Retina (tissue), 1 donor: Measurements from ENCODE around the gene SOAT1.
"Not testable (repeated sequence)": the region's sequence is repeated elsewhere in the genome, so short reads cannot be mapped to it uniquely, and the experiment has no call there.

Experiments
- DNase-seq: peaks from one replicate; pipeline ENCODE4 v3.0.0-alpha.2; 2016

Gene SOAT1

DNA sequence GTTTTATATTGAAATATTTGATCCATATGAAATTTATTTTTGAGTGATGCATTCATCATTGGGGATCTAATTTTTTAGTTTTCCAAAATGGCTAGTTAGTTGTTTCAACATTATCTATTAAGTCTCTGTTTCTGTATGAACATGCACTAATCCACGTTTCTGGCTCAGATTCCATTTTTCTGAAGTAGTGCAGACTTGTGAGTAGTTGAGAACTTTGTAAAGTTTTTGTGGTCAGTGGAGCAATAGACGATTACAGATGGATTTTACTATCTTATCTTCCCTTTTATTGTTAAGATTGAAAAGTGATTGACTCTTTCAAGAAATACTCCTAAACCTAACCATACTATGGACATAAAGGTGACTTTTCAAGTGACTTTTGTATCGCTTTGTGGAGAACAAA is 16.7 kb downstream of the SOAT1 start:
- no peak for DNase-seq

DNA sequence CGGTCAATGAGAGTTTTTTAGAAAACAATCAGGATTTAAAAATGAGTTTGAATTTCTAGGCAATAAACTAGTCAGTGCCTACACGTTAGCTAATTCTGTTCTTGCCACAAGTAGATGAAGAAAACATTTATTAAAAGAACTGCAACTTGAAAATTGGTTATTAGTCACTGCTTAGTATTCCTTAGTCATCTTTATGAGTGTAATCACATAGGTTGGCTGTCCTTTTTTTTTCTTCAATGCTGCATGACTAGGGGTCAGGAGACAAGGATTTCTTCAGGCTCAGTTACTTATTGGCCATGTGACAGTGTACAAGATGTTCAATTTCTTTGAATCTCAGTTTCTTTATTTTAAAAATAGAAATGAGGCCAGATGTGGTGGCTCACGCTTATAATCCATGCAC is 17.1 kb downstream of the SOAT1 start:
- DNase-seq, result no peak

DNA sequence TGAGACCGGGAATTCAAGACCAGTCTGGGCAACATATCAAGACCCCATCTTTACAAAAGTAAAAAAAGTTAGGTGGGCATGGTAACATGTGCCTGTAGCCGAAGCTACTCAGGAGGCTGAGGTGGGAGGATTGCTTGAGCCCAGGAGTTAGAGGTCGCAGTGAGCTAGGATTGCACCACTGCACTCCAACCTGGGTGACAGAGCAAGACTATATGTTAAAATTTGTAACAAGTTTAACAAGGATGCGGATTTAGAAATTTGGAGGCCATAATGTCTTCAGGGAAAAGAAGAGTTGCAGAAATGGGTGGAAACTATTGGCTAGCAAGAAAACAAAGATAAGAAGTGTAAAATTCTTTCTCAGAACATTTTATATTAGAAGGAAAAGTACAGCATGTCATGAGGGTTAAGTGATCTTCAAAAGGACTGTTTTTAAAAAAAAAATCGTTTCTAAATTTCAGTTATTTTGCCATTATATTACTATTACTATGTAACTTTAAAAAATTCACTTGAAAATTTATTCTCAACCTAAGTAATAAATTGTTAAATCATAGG is 17.6 kb downstream of the SOAT1 start:
- DNase-seq, result no peak

DNA sequence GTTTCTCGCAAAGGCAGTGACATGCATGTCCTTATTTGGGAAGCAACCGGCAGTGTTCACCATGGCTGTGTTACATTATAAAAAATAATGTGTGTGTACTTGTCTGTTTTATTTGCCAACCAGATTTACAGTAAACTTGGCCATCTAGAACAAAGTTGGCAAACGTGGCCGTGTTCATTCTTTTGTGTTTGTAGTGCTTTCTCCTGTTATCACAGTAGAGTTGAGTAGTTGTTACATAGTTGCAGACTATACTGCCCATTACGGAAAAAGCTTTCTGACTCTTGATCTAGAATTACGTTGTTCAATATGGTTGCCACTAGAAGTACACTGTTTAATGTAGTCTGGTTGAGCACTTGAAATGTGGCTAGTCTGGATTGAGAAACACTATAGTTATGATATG is 19.4 kb downstream of the SOAT1 start:
- no peak for DNase-seq

GRCh38 chr1:179314928-179315327 is 21.3 kb downstream of the SOAT1 start:
- DNase-seq, result no peak

DNA sequence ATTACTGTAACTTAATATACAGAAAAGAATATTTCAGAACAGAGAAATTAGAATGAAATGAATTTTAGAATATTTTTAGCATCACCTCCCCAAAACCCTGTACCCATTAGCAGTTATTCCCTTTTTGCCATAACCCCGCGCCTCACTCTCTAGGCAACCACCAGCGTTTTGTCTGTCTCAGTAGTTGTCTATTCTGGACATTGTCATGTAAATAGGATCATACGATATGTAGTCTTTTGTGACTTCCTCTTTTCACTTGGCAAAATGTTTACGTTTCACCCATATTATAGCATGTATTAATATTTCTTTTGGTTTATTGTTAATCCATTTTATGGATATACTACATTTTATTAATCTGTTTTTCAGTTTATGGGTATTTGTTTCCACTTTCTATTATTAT is 24.9 kb downstream of the SOAT1 start:
- DNase-seq, result no peak

- no peak for DNase-seq
These were observed 28.1 kb downstream of the SOAT1 start for GRCh38 chr1:179321533-179322216.

DNA sequence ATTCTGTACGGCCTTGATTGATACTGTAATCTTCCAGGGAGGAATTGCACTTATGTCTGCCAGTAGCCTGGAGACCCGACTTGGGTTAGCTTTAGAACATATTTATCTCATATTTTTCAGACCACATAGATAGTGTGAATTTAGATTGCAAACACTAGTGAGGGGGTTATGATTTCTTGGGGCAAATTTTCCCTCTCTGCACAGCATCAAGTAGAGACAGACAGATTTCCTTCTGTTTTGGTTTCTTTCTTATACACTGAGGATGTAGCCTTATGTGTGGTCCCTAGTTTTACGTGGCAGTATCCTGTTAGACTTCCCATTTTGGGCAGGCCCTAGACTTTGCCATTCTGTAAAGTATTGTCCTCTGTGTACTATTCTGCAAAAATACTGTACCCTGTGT is 29.0 kb downstream of the SOAT1 start:
- DNase-seq, result no peak

DNA sequence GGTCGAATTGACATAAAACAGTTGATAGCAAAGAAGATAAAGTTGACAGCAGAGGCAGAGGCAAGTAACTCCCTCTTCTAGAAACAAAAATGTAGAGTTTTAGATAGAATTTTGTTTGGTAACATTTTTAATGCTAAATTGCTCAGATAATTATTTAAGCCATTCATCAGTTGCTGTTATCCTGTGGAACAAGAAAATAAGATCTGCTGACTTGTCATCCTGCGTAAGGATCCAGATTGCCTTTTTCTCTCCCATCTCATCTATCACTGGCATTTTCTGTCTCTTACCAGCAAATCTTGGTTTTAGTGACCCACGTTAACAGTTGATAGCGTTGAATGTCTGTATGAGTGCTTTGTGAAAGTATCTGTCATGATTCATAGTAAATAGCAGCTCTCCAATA is 29.8 kb downstream of the SOAT1 start:
- no peak for DNase-seq

GRCh38 chr1:179325836-179326235 is 32.2 kb downstream of the SOAT1 start:
- DNase-seq, result no peak

DNA sequence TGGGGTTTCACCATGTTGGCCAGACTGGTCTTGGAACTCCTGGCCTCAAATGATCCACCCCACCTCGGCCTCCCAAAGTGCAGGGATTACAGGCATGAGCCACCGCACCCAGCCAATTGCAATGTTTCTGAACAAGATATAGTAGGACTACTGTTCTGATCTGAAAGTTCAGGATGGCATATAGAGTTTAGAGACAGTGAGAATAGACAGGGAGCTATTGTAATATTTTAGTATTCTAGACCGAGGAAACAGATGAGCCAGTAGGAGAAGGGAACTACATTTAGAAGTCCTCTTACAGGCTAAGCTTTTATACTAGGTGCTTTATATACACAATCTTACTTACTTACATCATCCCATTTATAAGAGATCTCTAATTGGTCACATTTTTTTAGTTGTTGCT is 33.1 kb downstream of the SOAT1 start:
- no peak for DNase-seq

GRCh38 chr1:179327196-179327595 is 33.6 kb downstream of the SOAT1 start:
- DNase-seq, result no peak

GRCh38 chr1:179327679-179328078 is 34.1 kb downstream of the SOAT1 start:
- no peak for DNase-seq

DNA sequence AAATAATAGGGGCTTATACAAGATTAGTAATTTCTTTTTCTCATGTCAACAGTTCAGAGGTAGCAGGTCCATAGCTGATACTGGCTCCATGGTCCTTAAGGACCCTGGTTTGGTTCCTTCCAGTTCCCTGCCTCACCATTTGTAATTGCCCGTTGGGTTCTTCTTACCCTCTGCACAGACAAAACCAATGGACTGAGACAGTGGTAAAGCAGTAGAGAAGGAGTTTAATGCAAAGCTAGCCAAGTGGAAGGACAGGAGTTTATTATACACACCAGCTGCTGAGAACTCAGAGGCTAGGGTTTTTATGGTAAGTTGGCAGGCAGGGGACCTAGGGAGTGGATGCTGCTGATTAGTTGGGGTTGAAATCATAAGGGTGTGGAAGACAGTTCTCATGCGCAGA is 36.3 kb downstream of the SOAT1 start:
- DNase-seq, result no peak

GRCh38 chr1:179334440-179334839 is 40.8 kb downstream of the SOAT1 start:
- DNase-seq, result no peak

DNA sequence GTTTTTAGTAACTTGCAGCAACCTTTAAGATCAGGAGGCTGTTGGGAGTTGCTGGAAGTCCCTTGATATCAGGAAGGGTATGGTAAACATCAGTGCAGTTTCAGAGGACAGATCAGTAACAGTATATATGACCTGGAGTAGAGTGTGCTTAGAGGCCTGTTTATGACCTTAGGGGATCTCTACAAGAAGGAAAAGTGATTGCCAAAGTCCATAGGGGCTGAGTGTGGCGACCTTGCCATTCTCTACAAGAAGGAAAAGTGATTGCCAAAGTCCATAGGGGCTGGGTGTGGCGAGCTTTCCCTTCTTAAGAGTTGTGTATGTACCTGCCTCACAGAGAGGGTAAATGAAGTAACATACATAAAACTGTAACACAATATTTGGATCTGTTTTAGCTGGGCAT is 43.7 kb downstream of the SOAT1 start:
- no peak for DNase-seq

GRCh38 chr1:179337942-179338560 is 44.5 kb downstream of the SOAT1 start:
- DNase-seq, result no peak

DNA sequence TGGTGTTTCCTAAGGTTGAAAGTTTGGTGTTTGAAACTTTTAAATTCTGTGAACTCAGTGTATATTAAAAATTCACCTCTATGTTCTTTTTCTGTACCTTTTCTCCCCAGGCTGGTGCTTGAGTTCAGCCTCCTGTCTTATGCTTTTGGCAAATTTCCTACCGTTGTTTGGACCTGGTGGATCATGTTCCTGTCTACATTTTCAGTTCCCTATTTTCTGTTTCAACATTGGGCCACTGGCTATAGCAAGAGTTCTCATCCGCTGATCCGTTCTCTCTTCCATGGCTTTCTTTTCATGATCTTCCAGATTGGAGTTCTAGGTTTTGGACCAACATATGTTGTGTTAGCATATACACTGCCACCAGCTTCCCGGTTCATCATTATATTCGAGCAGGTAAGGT is 47.3 kb downstream of the SOAT1 start:
- no peak for DNase-seq

GRCh38 chr1:179341943-179342547 is 48.4 kb downstream of the SOAT1 start:
- no peak for DNase-seq

DNA sequence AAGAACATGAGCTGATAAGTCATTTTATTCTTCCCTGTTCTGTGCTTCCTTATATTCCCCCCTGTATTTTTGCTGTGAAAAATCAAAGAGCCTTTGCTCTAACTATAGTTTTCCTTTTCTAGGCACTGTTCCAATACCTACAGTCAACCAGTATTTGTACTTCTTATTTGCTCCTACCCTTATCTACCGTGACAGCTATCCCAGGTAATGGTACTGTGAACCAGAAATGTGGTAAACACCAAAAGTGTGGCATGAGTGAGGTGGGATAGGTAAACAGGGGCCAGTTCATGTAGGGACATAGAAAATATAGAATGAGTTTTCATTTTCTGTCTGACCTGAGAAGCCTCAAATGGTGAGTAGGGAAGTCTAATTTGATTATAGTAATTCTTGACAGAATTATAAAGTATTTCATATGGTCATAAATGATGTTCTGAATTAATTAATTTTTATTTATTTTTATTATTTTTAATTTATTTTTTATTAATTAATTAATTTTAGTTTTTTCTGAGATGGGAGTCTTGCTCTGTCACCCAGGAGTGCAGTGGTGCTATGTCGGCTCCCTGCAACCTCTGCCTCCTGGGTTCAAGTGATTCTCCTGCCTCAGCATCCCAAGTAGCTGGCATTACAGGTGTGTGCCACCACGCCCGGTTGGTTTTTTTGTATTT is 49.3 kb downstream of the SOAT1 start:
- DNase-seq, result no peak

GRCh38 chr1:179351281-179351680 is 57.7 kb downstream of the SOAT1 start:
- no peak for DNase-seq

- DNase-seq, result no peak
These were observed 58.6 kb downstream of the SOAT1 start for GRCh38 chr1:179352236-179352635.

GRCh38 chr1:179353546-179353945 is 59.9 kb downstream of the SOAT1 start:
- no peak for DNase-seq

DNA sequence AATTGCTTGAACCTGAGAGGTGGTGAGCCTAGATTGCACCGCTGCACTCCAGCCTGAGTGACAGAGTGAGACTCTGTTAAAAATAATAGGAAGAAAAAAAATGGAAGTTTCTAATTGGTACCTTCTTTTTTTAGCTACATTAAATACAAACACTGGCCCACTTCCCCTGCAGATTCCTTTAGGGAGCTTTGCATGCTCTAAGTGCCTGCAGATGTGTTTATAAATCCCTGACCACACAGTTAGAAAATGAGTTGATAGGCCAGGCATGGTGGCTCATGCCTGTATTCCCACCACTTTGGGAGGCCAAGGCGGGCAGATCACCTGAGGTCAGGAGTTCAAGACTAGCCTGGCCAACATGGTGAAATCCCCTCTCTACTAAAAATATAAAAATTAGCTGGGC is 68.0 kb downstream of the SOAT1 start:
- not testable (repeated sequence) for DNase-seq
